Common myeloid progenitor, CD34-positive (primary cell): ENCODE results near the gene CEP83.
"Not testable (repeated sequence)": the region's sequence is repeated elsewhere in the genome, so short reads cannot be mapped to it uniquely, and the experiment has no call there.

Experiments
- CTCF ChIA-PET: fragments of 350-600 bp; sonication (Branson Sonifier 250); formaldehyde crosslinking; loops from one replicate; lab custom pipeline; 2021; ENCODE audit warnings: antibody characterized with exemption; lab: Charles Lee
- POLR2A ChIA-PET: fragments of 350-600 bp; sonication (Branson Sonifier 250); formaldehyde crosslinking; loops from one replicate; lab custom pipeline; 2021; ENCODE audit warnings: antibody characterized with exemption; lab: Charles Lee
- DNase-seq, 3 donors: peaks; one replicate each; pipeline versions ENCODE4 v3.0.0 to v3.0.0-alpha.2; 2013
- H3K27ac ChIP-seq, 2 experiments: 1 replicate in 1 of 2; 2 replicates in 1 of 2; pipeline ENCODE4 v1.7.0; 2013; ENCODE audit warnings: inconsistent platforms in 2 of 2, low read length in 2 of 2, mild to moderate bottlenecking in 2 of 2, low read depth in 1 of 2, moderate library complexity in 1 of 2; ENCODE audit not compliant: severe bottlenecking in 2 of 2, insufficient read depth in 1 of 2, poor library complexity in 1 of 2
- H3K27me3 ChIP-seq, 5 experiments: replicated peaks in 2 of 5; 1 replicate in 3 of 5; 2 replicates in 2 of 5; pipeline versions ENCODE4 v1.6.1 to v1.7.0; 2013; ENCODE audit warnings: low read length in 4 of 5, mild to moderate bottlenecking in 2 of 5, moderate library complexity in 2 of 5, inconsistent platforms in 1 of 5; ENCODE audit not compliant: insufficient read depth in 5 of 5, control insufficient read depth in 4 of 5
- H3K36me3 ChIP-seq, 4 experiments: 1 replicate in 2 of 4; 2 replicates in 2 of 4; pipeline versions ENCODE4 v1.6.1 to v1.7.0; 2013; ENCODE audit warnings: low read length in 3 of 4, control low read depth in 1 of 4, mild to moderate bottlenecking in 1 of 4; ENCODE audit not compliant: control insufficient read depth in 4 of 4, insufficient read depth in 4 of 4
- H3K4me1 ChIP-seq, 4 experiments: 1 replicate in 3 of 4; 2 replicates in 1 of 4; pipeline versions ENCODE4 v1.6.1 to v1.7.1; 2013; ENCODE audit warnings: low read length in 3 of 4, mild to moderate bottlenecking in 3 of 4, control low read depth in 1 of 4, inconsistent platforms in 1 of 4, moderate library complexity in 1 of 4; ENCODE audit not compliant: control insufficient read depth in 4 of 4, insufficient read depth in 4 of 4; ENCODE audit errors: control extremely low read depth in 1 of 4
- H3K4me3 ChIP-seq, 7 experiments: 1 replicate in 4 of 7; 2 replicates in 3 of 7; pipeline versions ENCODE4 v1.5.1 to v1.7.0; 2013; ENCODE audit warnings: mild to moderate bottlenecking in 7 of 7, low read length in 6 of 7, moderate library complexity in 6 of 7, inconsistent platforms in 2 of 7, low read depth in 2 of 7, control low read depth in 1 of 7; ENCODE audit not compliant: insufficient read depth in 4 of 7, control insufficient read depth in 1 of 7; ENCODE audit errors: extremely low read depth in 1 of 7
- H3K9me3 ChIP-seq, 5 experiments: 1 replicate in 4 of 5; 2 replicates in 1 of 5; pipeline versions ENCODE4 v1.6.1 to v1.7.1; 2013; ENCODE audit warnings: low read length in 4 of 5, mild to moderate bottlenecking in 2 of 5, inconsistent platforms in 1 of 5, low read depth in 1 of 5, moderate library complexity in 1 of 5; ENCODE audit not compliant: control insufficient read depth in 4 of 5, insufficient read depth in 2 of 5; ENCODE audit errors: control extremely low read depth in 1 of 5
- WGBS: methylation state at CpG from one replicate; pipeline ENCODE4 v1.1.5; 2013; ENCODE audit not compliant: insufficient coverage; 5-methylcytosine and 5-hydroxymethylcytosine counted together

The CEP83 gene

DNA sequence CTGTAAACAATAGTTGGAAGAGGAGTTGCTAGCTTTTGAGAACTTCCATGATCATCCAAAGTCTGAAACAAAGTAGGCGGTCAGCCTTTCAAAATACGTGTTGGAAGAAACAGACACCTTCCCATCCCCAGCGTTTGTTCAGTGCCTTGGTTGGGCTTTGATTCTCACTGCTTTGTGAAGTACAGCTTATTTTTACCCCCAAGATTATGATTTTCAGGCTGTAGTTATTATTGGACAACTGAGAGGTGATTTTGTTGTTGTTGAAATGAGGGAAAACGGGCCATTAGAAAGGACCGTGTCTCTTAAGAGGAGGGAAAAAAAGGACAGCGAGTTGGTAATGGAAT lies 921 bp upstream of the CEP83 start:
- ChIA-PET CTCF (no interaction called here), POLR2A (no interaction called here)
- H3K27ac ChIP-seq = peak overlapping the region; percentile 78 to 93
- WGBS = 23% methylated on average over 6 of the region's 6 CpGs
- H3K4me1 ChIP-seq = peaks cover 3 to 26% (median 15%) of the 10 kb centered on the region in 4 experiments
- no peak for DNase-seq
- H3K4me3 ChIP-seq = peak overlapping the region; percentile 61 to 94 (median 91)
- H3K9me3 ChIP-seq = no peaks in the 10 kb centered on the region
- no peaks in the 10 kb centered on the region for H3K27me3 ChIP-seq
- H3K36me3 ChIP-seq = peaks cover 0 to 2% (median 0%) of the 10 kb centered on the region in 4 experiments

DNA sequence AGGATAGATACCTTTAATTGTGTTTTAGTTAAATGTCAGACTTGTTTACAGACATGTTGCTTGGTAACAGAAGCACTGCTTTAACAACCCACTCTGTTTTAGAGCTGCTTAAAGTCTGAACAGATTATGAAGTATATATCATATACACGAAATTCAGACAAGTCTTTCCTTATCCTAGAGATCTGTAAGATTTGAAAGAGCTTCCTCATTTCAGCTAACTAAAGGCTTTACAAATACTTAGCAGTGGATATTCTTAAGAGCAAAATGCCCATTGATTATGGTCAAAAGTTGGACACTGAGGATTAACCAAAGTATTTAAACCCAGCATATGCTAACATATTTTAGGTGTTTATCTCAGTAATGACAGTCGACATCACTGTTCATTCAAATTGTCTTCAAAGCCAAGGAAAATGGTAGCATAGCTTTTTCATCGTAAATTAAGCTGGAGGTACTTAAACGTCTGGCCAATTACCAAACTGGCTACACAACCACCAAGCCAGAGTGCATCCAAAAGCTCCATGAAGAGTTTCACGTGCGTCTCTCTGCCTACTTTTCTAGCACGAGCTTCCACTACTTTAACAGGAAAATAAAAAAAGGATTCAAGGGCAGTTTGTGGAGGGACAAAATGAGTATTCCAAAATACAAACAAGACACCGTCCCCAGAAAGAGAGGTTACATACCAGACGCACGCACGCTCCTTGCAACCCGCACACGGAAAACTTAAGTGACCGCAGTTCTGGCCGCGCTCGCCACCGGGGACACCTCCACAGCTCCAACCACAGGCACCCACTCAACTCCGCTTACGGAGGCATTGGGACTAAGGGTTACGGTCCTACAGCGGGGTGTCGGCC lies 565 bp downstream of the CEP83 start:
- Histone ChIP-seq H3K9me3 (peaks cover 0 to 5% (median 0%) of the 10 kb centered on the region in 5 experiments), H3K36me3 (peaks cover 0 to 9% (median 3%) of the 10 kb centered on the region in 4 experiments), H3K27ac (peak overlapping the region; percentile 78 to 93), H3K4me1 (peaks cover 3 to 26% (median 15%) of the 10 kb centered on the region in 4 experiments), H3K4me3 (peak overlapping the region; percentile 61 to 94 (median 91)), H3K27me3 (no peaks in the 10 kb centered on the region)
- ChIA-PET POLR2A (interaction anchor here (0.5 to 1.2 kb wide), 2 partner anchors 125 to 1078 kb away, joined by 3 to 5 read pairs; no protein-coding TSS in a partner anchor), CTCF (interaction anchor here (0.8 to 1.2 kb wide), 3 partner anchors 23 to 332 kb away, joined by 3 to 4 read pairs (median 3); no protein-coding TSS in a partner anchor)
- WGBS = 0% methylated on average over 14 of the region's 23 CpGs
- peak; percentile 54 to 84 (median 78) for DNase-seq

DNA sequence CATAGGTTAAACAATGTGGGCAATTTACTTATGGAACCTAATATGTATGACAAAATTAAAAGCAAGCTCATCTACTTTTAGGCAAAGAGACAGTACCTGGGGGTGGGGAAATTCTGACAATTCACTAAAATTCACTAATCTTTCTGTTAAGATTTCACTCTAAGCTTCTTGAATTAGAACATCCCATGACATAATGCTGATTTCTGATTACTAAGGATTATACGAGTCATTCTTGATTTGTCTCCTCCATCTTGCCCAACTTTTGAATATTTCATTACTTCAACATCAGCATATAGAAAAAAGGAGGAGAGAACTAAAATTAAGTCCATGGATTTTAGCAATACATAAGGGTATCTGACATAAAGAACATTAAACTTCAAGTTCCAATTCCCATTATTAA lies 2.4 kb downstream of the CEP83 start:
- Histone ChIP-seq H3K27me3 (no peaks in the 10 kb centered on the region), H3K9me3 (peaks cover 0 to 5% (median 0%) of the 10 kb centered on the region in 5 experiments), H3K4me1 (peaks cover 3 to 26% (median 15%) of the 10 kb centered on the region in 4 experiments), H3K27ac (no peak overlapping the region), H3K4me3 (no peak overlapping the region), H3K36me3 (peaks cover 2 to 14% (median 6%) of the 10 kb centered on the region in 4 experiments)
- DNase-seq = no peak
- ChIA-PET CTCF (interaction anchor here (1.4 kb wide), 1 partner anchor 23 kb away, joined by 4 read pairs; no protein-coding TSS in a partner anchor), POLR2A (no interaction called here)
- no CpG with 5 or more reads among the region's 1 CpG for WGBS

GRCh38 chr12:94454318-94454717 lies 5.3 kb downstream of the CEP83 start:
- H3K4me3 ChIP-seq, POLR2A ChIA-PET, H3K27me3 ChIP-seq, H3K9me3 ChIP-seq, DNase-seq, H3K27ac ChIP-seq: not testable (repeated sequence)
- Histone ChIP-seq H3K36me3 (peaks cover 2 to 19% (median 8%) of the 10 kb centered on the region in 4 experiments), H3K4me1 (peaks cover 2 to 13% (median 5%) of the 10 kb centered on the region in 4 experiments)
- CTCF ChIA-PET = interaction anchor here (1.2 kb wide), 1 partner anchor 250 kb away, joined by 4 read pairs; no protein-coding TSS in a partner anchor
- 100% methylated on average over 5 of the region's 7 CpGs for WGBS

DNA sequence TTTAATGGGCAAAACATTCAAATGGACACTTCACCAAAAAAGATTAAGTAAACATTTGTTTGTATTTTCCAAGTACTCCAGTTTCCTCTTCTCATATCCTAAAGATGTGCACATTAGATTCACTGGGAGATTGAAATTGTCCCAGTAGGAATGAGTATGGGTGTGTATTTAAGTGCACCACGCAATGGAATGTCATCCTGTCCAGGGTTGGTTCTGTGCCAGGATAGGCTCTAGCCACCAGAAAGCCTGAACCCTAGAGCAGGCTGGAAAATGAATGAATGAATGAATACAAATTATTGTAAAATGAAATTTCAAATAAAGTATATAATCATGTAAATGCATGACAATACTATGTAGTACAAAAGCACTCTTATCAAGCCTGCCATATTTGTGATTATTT lies 14.0 kb downstream of the CEP83 start:
- no CpG with 5 or more reads among the region's 1 CpG for WGBS
- H3K36me3 ChIP-seq = peaks cover 0 to 5% (median 1%) of the 10 kb centered on the region in 4 experiments
- H3K27me3 ChIP-seq = no peaks in the 10 kb centered on the region
- ChIA-PET CTCF (no interaction called here), POLR2A (no interaction called here)
- no peak overlapping the region for H3K27ac ChIP-seq
- H3K9me3 ChIP-seq = peaks cover 0 to 33% (median 8%) of the 10 kb centered on the region in 5 experiments
- no peak overlapping the region for H3K4me3 ChIP-seq
- DNase-seq = no peak
- H3K4me1 ChIP-seq = no peaks in the 10 kb centered on the region

DNA sequence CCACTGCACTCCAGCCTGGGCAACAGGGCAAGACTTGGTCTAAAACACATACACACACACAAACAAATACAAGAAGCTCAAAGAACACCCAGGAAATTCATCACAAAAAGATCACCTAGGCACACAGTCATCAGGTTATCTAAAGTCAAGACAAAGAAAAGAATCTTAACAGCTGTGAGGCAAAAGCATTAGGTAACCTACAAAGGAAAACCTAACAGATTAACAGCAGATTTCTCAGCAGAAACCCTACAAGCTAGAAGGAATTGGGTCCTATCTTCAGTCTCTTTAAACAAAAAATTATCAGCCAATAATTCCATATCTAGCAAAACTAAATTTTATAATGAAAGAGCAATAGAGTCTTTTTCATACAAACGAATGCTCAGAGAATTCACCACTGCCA lies 22.4 kb downstream of the CEP83 start:
- WGBS = 100% methylated on average over 1 of the region's 1 CpG
- no peak overlapping the region for H3K27ac ChIP-seq
- DNase-seq = no peak
- CTCF ChIA-PET = interaction anchor here (1.7 to 6.3 kb wide), 2 partner anchors 10 to 293 kb away, joined by 3 to 36 read pairs; no protein-coding TSS in a partner anchor
- POLR2A ChIA-PET = no interaction called here
- peaks cover 0 to 4% (median 1%) of the 10 kb centered on the region in 4 experiments for H3K36me3 ChIP-seq
- no peak overlapping the region for H3K4me3 ChIP-seq
- H3K9me3 ChIP-seq = peaks cover 0 to 25% (median 6%) of the 10 kb centered on the region in 5 experiments
- peaks cover 2 to 25% (median 20%) of the 10 kb centered on the region in 4 experiments for H3K4me1 ChIP-seq
- H3K27me3 ChIP-seq = no peaks in the 10 kb centered on the region
